NCI-H2107 (cell line): ENCODE results near the gene PASK.

Experiments
- DNase-seq: peaks from one replicate; lab custom pipeline; 2025; lab: John Stamatoyannopoulos, UW

The PASK gene

DNA sequence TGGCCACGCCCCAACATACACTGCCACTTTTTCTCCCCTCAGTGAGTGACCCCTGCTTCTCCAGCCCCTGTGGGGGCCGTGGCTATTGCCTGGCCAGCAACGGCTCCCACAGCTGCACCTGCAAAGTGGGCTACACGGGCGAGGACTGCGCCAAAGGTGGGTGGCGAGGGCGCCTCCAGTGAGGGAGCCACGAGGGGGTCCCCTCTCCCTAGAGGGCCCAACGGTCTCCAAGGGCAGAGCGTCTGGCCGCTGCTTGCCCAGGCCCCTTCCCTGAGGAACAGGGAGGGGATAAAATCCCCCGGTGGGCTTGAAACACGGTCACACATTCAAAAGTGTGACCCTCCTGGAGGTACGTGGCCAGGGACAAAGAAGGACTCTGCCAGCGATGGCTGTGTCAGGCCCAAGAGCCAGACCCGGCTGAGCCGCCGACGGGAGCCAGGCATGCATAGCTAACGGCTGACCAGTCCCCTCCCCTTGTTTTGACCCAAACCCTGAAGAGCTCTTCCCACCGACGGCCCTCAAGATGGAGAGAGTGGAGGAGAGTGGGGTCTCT, 84.4 kb downstream of the PASK start:
- DNase-seq = no peak

DNA sequence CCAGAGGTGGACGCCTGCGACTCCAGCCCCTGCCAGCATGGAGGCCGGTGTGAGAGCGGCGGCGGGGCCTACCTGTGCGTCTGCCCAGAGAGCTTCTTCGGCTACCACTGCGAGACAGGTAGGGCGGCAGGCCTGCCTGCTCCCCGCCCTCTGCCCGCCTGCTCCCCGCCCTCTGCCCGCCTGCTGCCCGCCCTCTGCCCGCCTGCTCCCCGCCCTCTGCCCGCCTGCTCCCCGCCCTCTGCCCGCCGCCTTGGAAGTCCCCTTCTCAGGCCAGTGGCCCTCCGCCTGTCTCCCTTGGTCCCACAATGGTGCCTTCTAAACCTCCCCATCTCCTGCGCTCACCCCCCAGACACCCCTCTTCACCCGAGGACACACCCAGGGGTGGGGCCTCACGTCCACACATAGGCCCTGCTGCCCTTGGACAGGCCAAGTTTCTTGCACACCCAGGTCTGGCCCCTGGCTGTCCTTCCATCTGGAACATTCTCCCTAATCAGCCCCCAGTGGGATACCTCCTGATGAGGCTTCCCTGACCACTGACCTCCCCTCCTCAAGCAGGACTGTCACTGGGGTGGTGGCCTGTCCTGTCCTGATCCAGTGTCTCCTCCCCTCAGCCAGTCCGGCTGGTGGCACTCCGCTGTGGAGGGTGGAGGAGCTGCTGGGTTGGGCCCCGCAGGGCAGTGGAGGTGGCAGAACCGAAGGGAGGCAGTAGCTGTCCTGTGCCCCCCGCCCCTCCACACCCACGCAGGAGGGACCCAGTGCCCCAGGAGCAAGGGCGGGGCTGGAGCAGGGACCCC, 85.1 kb downstream of the PASK start:
- DNase-seq = no peak

DNA sequence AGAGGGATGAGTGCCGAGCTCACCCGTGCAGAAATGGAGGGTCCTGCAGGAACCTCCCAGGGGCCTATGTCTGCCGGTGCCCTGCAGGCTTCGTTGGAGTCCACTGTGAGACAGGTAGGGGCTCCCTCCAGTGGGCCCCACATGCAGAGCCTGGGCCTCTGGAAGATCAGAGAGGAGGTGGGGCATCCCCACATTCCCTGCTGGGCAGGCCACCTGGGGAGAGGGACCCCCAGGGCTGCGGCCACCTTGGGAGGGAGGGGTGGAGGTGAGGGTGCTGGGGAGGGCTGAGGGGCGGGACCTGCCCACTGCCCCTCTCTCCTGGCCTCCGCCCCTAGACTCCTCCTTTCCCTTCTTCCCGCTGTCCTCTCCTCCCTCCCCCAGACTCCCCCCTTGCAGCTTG, 85.7 kb downstream of the PASK start:
- DNase-seq = no peak

DNA sequence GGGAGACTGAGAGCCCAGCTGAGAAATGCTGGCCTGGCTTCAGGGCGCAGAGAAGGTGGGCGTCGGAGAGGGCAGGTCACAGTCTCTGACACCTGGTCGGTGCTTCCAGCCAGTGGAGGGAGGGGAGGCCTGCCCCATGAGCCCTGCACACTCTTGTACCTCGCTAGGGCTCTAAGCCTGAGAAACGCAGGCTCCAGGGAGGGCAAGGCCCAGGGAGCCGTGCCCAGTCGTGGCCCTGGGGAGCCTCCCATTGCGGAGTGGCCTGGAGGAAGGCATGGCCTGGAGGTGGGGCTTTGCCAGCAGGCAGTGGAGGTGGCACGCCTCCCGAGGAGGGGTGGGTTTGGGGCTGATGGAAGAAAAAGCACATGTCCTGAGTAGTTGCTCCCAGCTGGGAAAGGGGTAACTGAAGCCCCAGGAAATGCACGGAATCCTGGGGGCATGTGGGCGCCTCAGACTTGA, 86.2 kb downstream of the PASK start:
- no peak for DNase-seq

DNA sequence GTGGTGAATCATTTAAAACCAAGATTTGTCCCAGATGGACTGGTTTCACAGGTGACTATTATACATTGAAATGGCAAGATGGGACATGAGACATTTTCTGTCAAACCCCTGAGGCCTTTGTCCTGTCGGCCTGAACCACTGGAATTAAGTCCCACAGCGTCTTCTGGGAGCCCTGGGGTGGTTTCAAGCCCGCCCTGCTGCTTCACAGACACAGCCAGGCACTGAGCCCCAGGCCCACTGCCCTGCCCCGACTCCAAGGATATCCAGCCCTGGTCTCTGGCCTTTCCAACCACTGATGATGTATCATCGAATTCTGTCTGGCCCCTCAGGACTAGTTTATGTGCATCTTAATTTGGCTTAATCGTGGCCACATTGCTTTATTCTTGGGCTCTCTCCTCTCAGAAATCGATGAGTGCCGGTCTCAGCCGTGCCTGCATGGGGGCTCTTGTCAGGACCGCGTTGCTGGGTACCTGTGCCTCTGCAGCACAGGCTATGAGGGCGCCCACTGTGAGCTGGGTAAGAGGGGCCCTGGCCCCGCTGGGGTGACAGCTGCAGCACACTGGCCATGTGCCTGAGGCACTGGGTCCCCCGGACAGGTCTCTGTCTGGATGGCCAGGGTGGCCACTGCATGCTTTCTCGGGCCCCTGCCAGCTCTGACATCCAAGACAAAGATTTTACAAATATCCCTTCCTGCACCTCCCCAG, 86.7 kb downstream of the PASK start:
- no peak for DNase-seq

DNA sequence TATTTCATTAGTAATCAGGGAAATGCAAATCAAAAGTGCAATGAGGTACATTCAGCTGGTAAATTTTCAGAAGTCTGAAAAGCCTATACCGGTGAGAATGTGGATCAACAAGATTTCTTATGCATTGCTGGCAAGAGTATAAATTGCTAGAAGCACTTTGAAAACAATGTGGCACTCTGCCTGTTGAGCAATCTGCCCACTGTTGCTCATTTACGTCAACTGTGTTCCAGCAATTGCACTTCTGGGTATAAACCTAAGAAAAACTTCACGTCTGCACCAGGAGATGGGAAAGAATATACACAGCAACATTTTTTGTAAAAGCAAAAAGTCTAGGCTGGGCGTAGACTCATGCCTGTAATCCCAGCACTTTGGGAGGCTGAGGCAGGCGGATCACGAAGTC, 88.0 kb downstream of the PASK start:
- no peak for DNase-seq
